Activated CD8-positive, alpha-beta T cell treated with anti-CD3 and anti-CD28 coated beads for 36 hours (primary cell): Measurements from ENCODE around the gene KANK3. TPM values are rescaled to one million over a fixed set of nuclear protein-coding genes. Genes with fewer than 3 reads are reported as not detected.

ENCODE experiments used
- ATAC-seq: fragments of 200-7000 bp; cut with Tn5 transposase; one replicate; pipeline ENCODE4 v1.10.0; 2021; ENCODE audit warnings: mild to moderate bottlenecking, moderate library complexity
- CTCF ChIA-PET: fragments of 350-600 bp; sonication (Branson Sonifier 250); formaldehyde crosslinking; loops from one replicate; lab custom pipeline; 2021; ENCODE audit warnings: antibody characterized with exemption; lab: Charles Lee
- POLR2A ChIA-PET: fragments of 350-600 bp; sonication (Branson Sonifier 250); formaldehyde crosslinking; loops from one replicate; lab custom pipeline; 2021; ENCODE audit warnings: antibody characterized with exemption; lab: Charles Lee
- DNase-seq: peaks from one replicate; pipeline ENCODE4 v3.0.0-alpha.2; 2020
- H3K27ac Mint-ChIP-seq: one replicate; pipeline ENCODE4 v1.8.0; 2021; ENCODE audit warnings: mild to moderate bottlenecking, mixed read lengths
- H3K27me3 Mint-ChIP-seq: one replicate; pipeline ENCODE4 v1.8.0; 2021; ENCODE audit warnings: mixed read lengths
- H3K36me3 Mint-ChIP-seq: one replicate; pipeline ENCODE4 v1.8.0; 2021; ENCODE audit warnings: low read depth, mixed read lengths
- H3K4me1 Mint-ChIP-seq: one replicate; pipeline ENCODE4 v1.8.0; 2021; ENCODE audit warnings: low read depth, mixed read lengths
- H3K4me3 Mint-ChIP-seq: one replicate; pipeline ENCODE4 v1.8.0; 2021; ENCODE audit warnings: mild to moderate bottlenecking, moderate library complexity, mixed read lengths
- H3K9me3 Mint-ChIP-seq: one replicate; pipeline ENCODE4 v1.8.0; 2021; ENCODE audit warnings: mixed read lengths
- CTCF ChIP-seq: fragments of 200-600 bp; IDR thresholded peaks from one replicate; pipeline ENCODE4 v1.8.0; 2022; ENCODE audit warnings: antibody characterized with exemption, mild to moderate bottlenecking
- intact Hi-C: fragments of 100-400 bp; cut with micrococcal nuclease; formaldehyde crosslinking; loops from one replicate; pipeline ENCODE4 v1.10.0; 2022
- total RNA-seq, 2 experiments: library from RNA; stranded (reverse); gene quantifications; one replicate each; pipeline ENCODE4 v1.2.3, GENCODE V29; 2021

The KANK3 gene
- total RNA-seq, 2 experiments from 2014 or later: 3.6 TPM

- intact Hi-C loops: no loop called here
- POLR2A ChIA-PET: interaction anchor here (0.8 to 3.8 kb wide), 4 partner anchors 12 to 66 kb away, joined by 3 to 37 read pairs (median 3); partner anchors contain the start of genes NDUFA7 and RPS28
- Mint-ChIP-seq H3K36me3 (no peaks in the 10 kb centered on the region), H3K27ac (no peak overlapping the region), H3K4me1 (peaks cover 9% of the 10 kb centered on the region), H3K27me3 (peaks cover 31% of the 10 kb centered on the region), H3K9me3 (no peaks in the 10 kb centered on the region), H3K4me3 (no peak overlapping the region)
- DNase-seq (peak; percentile 56), ATAC-seq (peak; percentile 74)
- CTCF ChIA-PET: interaction anchor here (0.6 to 3.7 kb wide), 12 partner anchors 8 to 255 kb away, joined by 3 to 35 read pairs (median 6); partner anchors contain the start of genes ANGPTL4 and KANK3
- TF ChIP-seq CTCF: no peak
Observed at GRCh38 chr19:8334458-8335342, 8.4 kb downstream of the KANK3 start.

GRCh38 chr19:8333767-8334457, 9.2 kb downstream of the KANK3 start:
- Mint-ChIP-seq H3K9me3 (no peaks in the 10 kb centered on the region), H3K4me3 (no peak overlapping the region), H3K36me3 (no peaks in the 10 kb centered on the region), H3K27ac (no peak overlapping the region), H3K27me3 (peaks cover 31% of the 10 kb centered on the region), H3K4me1 (peaks cover 9% of the 10 kb centered on the region)
- ATAC-seq (no peak), DNase-seq (no peak)
- ChIA-PET POLR2A (interaction anchor here (0.8 to 3.8 kb wide), 4 partner anchors 10 to 40 kb away, joined by 3 to 37 read pairs (median 3); partner anchors contain the start of genes KANK3, NDUFA7 and RPS28), CTCF (interaction anchor here (1.9 to 3.7 kb wide), 6 partner anchors 8 to 245 kb away, joined by 5 to 35 read pairs (median 8); partner anchors contain the start of gene KANK3)
- no peak for TF ChIP-seq CTCF
- intact Hi-C loops: no loop called here

GRCh38 chr19:8332976-8333766, 9.9 kb downstream of the KANK3 start:
- ATAC-seq: no peak
- Mint-ChIP-seq H3K36me3 (no peaks in the 10 kb centered on the region), H3K27me3 (peaks cover 27% of the 10 kb centered on the region), H3K9me3 (no peaks in the 10 kb centered on the region), H3K4me3 (no peak overlapping the region), H3K4me1 (peaks cover 9% of the 10 kb centered on the region), H3K27ac (no peak overlapping the region)
- no peak for DNase-seq
- TF ChIP-seq CTCF: no peak
- CTCF ChIA-PET: interaction anchor here (1.7 to 3.7 kb wide), 3 partner anchors 21 to 29 kb away, joined by 5 to 35 read pairs (median 7); no protein-coding TSS in a partner anchor
- POLR2A ChIA-PET: interaction anchor here (1.2 to 3.8 kb wide), 2 partner anchors 10 kb away, joined by 3 to 37 read pairs; partner anchors contain the start of genes KANK3, NDUFA7 and RPS28
- intact Hi-C loops: no loop called here

- Mint-ChIP-seq H3K9me3 (no peaks in the 10 kb centered on the region), H3K4me1 (peaks cover 9% of the 10 kb centered on the region), H3K4me3 (no peak overlapping the region), H3K27ac (no peak overlapping the region), H3K36me3 (no peaks in the 10 kb centered on the region), H3K27me3 (peaks cover 16% of the 10 kb centered on the region)
- intact Hi-C loops: no loop called here
- CTCF ChIA-PET: interaction anchor here (1.7 kb wide), 1 partner anchor 23 kb away, joined by 7 read pairs; no protein-coding TSS in a partner anchor
- no peak for TF ChIP-seq CTCF
- POLR2A ChIA-PET: interaction anchor here (1.0 to 1.6 kb wide), 3 partner anchors 8 to 182 kb away, joined by 3 read pairs; no protein-coding TSS in a partner anchor
- no peak for ATAC-seq
- DNase-seq: no peak
Observed at GRCh38 chr19:8331263-8331845, 11.7 kb downstream of the KANK3 start.
